Activated CD4-positive, alpha-beta T cell treated with anti-CD3 and anti-CD28 coated beads, Interleukin-2, amount 10 ng/mL, durations not matched to agents 7 days and 5 days (primary cell): ENCODE results near the gene PDE4D. TPM values are rescaled to one million over a fixed set of nuclear protein-coding genes. Genes with fewer than 3 reads are reported as not detected.

ENCODE experiments used
- CTCF ChIA-PET: fragments of 350-600 bp; sonication (Branson Sonifier 250); formaldehyde crosslinking; loops from one replicate; lab custom pipeline; 2021; ENCODE audit warnings: antibody characterized with exemption; lab: Charles Lee
- POLR2A ChIA-PET: fragments of 350-600 bp; sonication (Branson Sonifier 250); formaldehyde crosslinking; loops from one replicate; lab custom pipeline; 2021; ENCODE audit warnings: antibody characterized with exemption; lab: Charles Lee
- DNase-seq: peaks from one replicate; pipeline ENCODE4 v3.0.0-alpha.2; 2020
- H3K27ac Mint-ChIP-seq: one replicate; pipeline ENCODE4 v1.8.0; 2021; ENCODE audit warnings: mild to moderate bottlenecking, moderate library complexity, mixed read lengths
- H3K27me3 Mint-ChIP-seq: one replicate; pipeline ENCODE4 v1.8.0; 2021; ENCODE audit warnings: mixed read lengths
- H3K36me3 Mint-ChIP-seq: one replicate; pipeline ENCODE4 v1.8.0; 2021; ENCODE audit warnings: low read depth, mixed read lengths
- H3K4me1 Mint-ChIP-seq: one replicate; pipeline ENCODE4 v1.8.0; 2021; ENCODE audit warnings: mixed read lengths
- H3K4me3 Mint-ChIP-seq: one replicate; pipeline ENCODE4 v1.8.0; 2021; ENCODE audit warnings: mild to moderate bottlenecking, moderate library complexity, mixed read lengths
- H3K9me3 Mint-ChIP-seq: one replicate; pipeline ENCODE4 v1.8.0; 2021; ENCODE audit warnings: mixed read lengths
- total RNA-seq, 2 experiments: library from RNA; stranded (reverse); gene quantifications; one replicate each; pipeline ENCODE4 v1.2.3, GENCODE V29; 2021

The PDE4D gene
- total RNA-seq, 2 experiments from 2014 or later, result 62.0 to 67.8 TPM

DNA sequence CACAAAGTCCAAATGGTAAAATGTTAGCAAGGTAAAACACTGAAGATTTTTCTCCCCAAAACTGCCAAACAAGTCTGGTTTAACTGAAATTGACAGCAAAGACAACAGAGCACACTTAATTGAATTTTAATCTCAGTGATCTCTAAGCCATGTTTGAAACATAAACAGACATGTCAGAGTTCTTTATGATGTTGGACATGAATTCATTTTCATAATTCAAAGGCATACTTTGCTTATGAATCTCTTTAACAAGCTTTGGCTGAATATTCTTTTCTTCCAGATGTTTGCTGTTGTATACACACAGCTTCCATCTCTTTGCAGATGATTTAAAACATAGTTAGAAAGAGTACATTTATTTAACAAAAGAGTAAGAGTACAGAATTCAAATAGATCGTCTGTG lies 801.6 kb downstream of the PDE4D start:
- Mint-ChIP-seq H3K36me3 (peaks cover 12% of the 10 kb centered on the region), H3K9me3 (peaks cover 8% of the 10 kb centered on the region), H3K4me3 (no peak overlapping the region), H3K27ac (no peak overlapping the region), H3K4me1 (peaks cover 34% of the 10 kb centered on the region), H3K27me3 (peaks cover 11% of the 10 kb centered on the region)
- POLR2A ChIA-PET, result no interaction called here
- CTCF ChIA-PET, result interaction anchor here (1.0 to 1.4 kb wide), 2 partner anchors 13 to 19 kb away, joined by 3 read pairs; no protein-coding TSS in a partner anchor
- DNase-seq, result no peak

DNA sequence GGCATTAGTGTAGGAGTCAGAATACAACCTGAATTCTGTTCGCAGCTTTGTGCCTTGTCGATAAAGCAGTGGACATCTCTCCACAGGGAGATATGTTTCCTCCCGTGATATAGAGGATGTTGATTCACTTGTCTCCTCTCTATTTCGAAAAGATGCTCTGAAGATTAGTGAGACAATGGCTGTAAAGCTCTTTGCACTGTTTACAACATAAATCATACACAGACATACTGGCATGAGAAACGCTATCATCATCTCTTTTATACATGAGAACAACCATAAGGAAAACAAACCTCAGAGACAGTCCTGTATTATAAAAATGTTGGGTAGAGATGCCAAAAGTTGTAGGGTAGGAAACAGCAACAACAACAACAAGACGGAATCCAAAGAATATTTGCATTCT lies 803.2 kb downstream of the PDE4D start:
- no peak overlapping the region for H3K27ac Mint-ChIP-seq
- no peak overlapping the region for H3K4me3 Mint-ChIP-seq
- POLR2A ChIA-PET, result no interaction called here
- DNase-seq, result no peak
- peaks cover 5% of the 10 kb centered on the region for H3K9me3 Mint-ChIP-seq
- peaks cover 7% of the 10 kb centered on the region for H3K36me3 Mint-ChIP-seq
- peaks cover 27% of the 10 kb centered on the region for H3K4me1 Mint-ChIP-seq
- CTCF ChIA-PET, result interaction anchor here (1.0 kb wide), 1 partner anchor 38 kb away, joined by 3 read pairs; no protein-coding TSS in a partner anchor
- peaks cover 19% of the 10 kb centered on the region for H3K27me3 Mint-ChIP-seq

DNA sequence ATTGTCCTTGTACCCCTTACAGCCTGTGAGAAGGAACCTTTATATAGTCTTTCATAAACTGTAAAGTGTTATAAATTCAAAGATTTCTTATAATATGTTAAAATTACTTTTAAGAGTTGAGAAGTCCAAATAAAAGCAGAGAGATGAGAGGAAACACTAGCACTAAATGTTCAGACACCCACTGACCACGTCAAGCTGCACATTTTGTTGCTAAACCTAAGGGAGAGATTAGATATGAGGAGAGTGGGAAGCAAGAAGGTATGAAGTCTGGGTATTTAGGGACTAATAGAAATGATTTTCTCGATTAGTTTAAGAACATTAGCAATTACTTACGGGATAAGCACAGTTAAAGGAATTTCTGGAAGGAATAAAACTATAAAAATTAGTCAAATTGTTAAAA lies 803.8 kb downstream of the PDE4D start:
- POLR2A ChIA-PET, result no interaction called here
- H3K4me1 Mint-ChIP-seq, result peaks cover 25% of the 10 kb centered on the region
- peaks cover 19% of the 10 kb centered on the region for H3K27me3 Mint-ChIP-seq
- no peak overlapping the region for H3K27ac Mint-ChIP-seq
- peaks cover 5% of the 10 kb centered on the region for H3K9me3 Mint-ChIP-seq
- peaks cover 7% of the 10 kb centered on the region for H3K36me3 Mint-ChIP-seq
- CTCF ChIA-PET, result no interaction called here
- no peak for DNase-seq
- H3K4me3 Mint-ChIP-seq, result no peak overlapping the region

DNA sequence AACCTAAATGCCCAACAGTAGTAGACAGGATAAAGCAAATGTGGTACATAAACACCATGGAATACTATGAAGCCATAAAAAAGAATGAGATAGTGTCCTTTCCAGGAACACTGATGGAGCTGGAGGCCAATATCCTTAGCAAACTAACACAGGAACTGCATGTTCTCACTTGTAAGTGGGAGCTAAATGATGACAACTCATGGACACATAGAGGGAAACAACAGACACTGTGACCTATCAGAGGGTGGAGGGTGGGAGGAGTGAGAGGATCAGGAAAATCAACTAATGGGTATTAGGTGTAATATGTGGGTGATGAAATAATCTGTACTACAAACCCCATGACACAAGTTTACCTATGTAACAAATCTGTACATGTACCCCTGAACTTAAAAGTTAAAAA lies 805.0 kb downstream of the PDE4D start:
- Mint-ChIP-seq H3K36me3 (peaks cover 2% of the 10 kb centered on the region), H3K4me1 (peaks cover 16% of the 10 kb centered on the region), H3K4me3 (no peak overlapping the region), H3K9me3 (peaks cover under 1% of the 10 kb centered on the region), H3K27ac (no peak overlapping the region), H3K27me3 (peaks cover 22% of the 10 kb centered on the region)
- ChIA-PET CTCF (no interaction called here), POLR2A (no interaction called here)
- no peak for DNase-seq

DNA sequence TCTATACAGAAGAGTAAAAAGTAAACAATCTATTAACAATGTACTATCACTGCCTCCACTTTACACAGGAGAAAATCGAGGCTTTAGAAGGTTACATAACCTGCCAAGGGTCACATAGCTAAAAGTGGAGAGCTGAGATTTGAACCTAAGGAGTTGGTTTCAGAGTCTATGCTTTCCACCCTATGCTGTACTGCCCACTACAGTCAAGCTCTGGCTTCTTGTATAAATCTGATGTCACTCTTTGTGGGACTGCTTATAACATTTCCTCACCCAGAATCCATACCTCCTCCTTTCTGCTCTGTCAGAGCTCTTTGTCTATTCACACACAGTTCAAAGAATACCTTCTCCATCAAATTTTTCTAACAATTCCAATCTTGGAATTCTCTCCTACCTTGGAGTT lies 807.5 kb downstream of the PDE4D start:
- Mint-ChIP-seq H3K4me1 (peaks cover 2% of the 10 kb centered on the region), H3K27me3 (peaks cover 25% of the 10 kb centered on the region), H3K4me3 (no peak overlapping the region), H3K36me3 (peaks cover 2% of the 10 kb centered on the region), H3K9me3 (no peaks in the 10 kb centered on the region), H3K27ac (no peak overlapping the region)
- ChIA-PET CTCF (interaction anchor here (0.7 to 1.0 kb wide), 3 partner anchors 33 to 52 kb away, joined by 3 to 4 read pairs (median 3); no protein-coding TSS in a partner anchor), POLR2A (no interaction called here)
- DNase-seq, result no peak

DNA sequence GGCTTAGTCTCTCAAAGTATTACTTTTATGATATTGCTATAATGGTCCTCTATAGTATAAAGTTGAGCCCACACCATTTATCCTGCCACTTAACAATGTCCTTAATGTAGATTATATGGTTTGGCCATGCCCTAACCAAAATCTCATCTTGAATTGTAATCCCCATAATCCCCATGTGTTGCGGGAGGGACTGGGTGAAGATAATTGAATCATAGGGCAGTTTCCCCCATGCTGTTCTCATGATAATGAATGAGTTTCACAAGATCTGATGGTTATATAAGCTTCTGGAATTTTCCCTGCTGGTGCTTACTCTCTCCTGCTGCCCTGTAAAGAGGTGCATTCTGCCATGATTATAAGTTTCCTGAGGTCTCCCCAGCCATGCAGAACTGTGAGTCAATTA lies 811.8 kb downstream of the PDE4D start:
- DNase-seq, result no peak
- peaks cover 21% of the 10 kb centered on the region for H3K27me3 Mint-ChIP-seq
- H3K36me3 Mint-ChIP-seq, result no peaks in the 10 kb centered on the region
- no peak overlapping the region for H3K4me3 Mint-ChIP-seq
- H3K4me1 Mint-ChIP-seq, result no peaks in the 10 kb centered on the region
- no peak overlapping the region for H3K27ac Mint-ChIP-seq
- CTCF ChIA-PET, result no interaction called here
- POLR2A ChIA-PET, result no interaction called here
- H3K9me3 Mint-ChIP-seq, result no peaks in the 10 kb centered on the region

DNA sequence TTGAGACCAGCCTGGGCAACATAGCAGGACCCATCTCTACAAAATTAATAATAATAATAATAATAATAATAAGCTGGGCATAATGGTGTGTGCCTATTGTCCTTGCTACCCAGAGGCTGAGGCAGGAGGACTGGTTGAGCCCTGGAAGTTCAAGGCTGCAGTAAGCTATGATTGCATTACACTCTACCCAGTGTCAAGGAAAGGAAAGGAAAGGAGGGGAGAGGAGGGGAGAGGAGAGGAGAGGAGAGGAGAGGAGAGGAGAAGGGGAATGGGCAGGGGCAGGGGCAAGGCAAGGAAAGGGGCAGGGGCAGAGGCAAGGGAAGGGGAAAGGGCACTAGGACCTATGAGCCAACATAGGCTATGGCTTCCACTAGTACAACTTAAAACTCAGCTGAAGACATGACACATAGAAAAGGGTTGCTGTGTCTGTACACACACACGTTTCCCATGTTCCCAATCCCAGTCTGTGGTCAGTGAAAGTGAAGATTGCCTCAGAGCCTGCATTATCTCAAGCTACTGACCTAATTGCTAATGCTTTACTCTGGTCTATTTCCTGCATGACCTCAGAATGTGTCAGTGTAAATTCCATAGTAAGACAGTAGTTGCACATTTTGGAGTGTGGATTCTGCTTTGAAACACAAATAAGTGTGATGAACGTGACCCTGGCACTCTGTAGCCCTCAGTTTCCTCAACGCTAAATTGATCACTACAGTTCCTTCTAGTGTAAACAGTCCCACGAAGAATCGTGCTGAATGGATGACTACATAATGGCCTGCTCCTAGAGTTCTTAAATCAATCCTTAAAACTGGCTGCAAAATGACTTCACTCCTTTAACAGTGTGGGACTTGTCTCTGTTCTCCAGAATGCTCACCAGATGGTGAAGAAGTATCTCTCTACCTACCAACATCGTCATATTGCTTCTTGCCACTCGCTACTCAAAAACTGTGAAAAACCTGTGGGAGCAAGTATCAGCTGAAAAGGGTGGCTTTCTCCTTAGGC lies 813.6 kb downstream of the PDE4D start:
- ChIA-PET POLR2A (no interaction called here), CTCF (interaction anchor here (1.1 kb wide), 2 partner anchors 11 to 13 kb away, joined by 3 to 4 read pairs; no protein-coding TSS in a partner anchor)
- no peaks in the 10 kb centered on the region for H3K36me3 Mint-ChIP-seq
- H3K4me3 Mint-ChIP-seq, result no peak overlapping the region
- no peaks in the 10 kb centered on the region for H3K4me1 Mint-ChIP-seq
- H3K27ac Mint-ChIP-seq, result no peak overlapping the region
- H3K27me3 Mint-ChIP-seq, result peaks cover 15% of the 10 kb centered on the region
- DNase-seq, result no peak
- H3K9me3 Mint-ChIP-seq, result no peaks in the 10 kb centered on the region

DNA sequence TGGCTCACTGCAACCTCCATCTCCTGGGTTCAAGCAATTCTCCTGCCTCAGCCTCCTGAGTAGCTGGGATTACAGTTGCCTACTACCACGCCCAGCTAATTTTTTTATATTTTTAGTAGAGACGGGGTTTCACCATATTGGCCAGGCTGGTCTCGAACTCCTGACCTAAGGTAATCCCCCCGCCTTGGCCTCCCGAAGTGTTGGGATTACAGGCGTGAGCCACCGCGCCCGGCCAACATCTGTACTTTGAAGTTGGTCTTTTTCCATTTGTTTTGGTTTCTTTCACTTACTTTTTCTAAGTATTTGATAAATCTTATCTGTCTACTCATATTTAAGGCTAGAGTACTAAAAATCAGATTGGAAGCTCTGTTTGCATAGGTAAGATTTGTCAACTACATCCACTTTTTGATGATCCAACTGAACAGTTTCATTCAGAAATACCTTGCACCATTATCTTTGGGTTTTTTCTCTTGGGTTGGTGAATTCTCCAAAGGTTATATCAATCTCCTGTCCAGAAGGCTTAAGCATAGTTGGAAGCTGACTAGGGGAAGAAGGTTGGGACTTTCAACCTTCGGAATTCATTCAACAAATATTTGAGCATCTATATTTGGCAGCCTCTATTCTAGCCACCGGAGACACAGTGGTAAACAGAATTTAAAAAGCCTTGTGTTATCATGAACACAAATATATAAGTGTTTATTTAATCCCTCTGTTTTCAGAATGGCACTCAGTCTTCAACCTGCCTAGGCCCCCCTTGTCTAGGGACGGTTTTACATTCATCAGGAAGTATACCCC lies 821.6 kb downstream of the PDE4D start:
- H3K9me3 Mint-ChIP-seq, result no peaks in the 10 kb centered on the region
- CTCF ChIA-PET, result interaction anchor here (1.2 to 1.3 kb wide), 2 partner anchors 11 to 14 kb away, joined by 3 to 5 read pairs; no protein-coding TSS in a partner anchor

DNA sequence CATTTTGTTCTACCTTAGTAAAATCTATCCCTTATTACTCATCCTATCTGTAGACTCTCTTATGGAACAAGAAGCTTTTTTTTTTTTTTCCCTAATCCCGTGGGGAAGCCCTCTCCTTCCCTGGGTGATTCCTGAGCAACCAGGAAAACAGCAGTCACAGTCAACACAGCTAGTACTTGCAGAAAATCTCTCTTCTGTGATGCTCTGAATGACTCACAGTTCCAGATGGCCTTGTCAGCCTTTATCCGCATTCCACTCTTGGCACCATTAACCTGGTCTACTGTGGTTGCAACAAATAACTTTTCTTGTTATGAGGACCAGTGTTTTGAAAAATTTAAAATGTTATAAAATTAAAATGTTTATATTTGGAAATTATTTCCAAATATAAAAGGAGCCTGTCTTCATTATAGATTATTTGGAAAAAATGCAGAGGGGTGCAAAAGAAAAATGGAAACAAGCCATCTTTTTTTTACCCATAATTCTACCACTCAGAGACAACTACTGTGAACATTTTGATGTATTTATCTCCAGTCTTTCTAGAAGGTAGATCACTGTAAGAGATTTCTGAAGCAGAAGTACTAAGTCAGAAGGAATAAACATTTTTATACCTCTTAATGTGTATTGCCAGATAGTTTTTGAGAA lies 824.0 kb downstream of the PDE4D start:
- Mint-ChIP-seq H3K9me3 (peaks cover 3% of the 10 kb centered on the region), H3K27ac (no peak overlapping the region), H3K27me3 (peaks cover 3% of the 10 kb centered on the region), H3K4me1 (no peaks in the 10 kb centered on the region), H3K4me3 (no peak overlapping the region), H3K36me3 (peaks cover 5% of the 10 kb centered on the region)
- DNase-seq, result no peak
- ChIA-PET CTCF (no interaction called here), POLR2A (no interaction called here)

More for the DNA sequence above, 821.6 kb downstream of the PDE4D start:
- DNase-seq, result no peak
- H3K36me3 Mint-ChIP-seq, result peaks cover 5% of the 10 kb centered on the region
- POLR2A ChIA-PET, result no interaction called here
- peaks cover 5% of the 10 kb centered on the region for H3K27me3 Mint-ChIP-seq
- no peak overlapping the region for H3K4me3 Mint-ChIP-seq
- H3K4me1 Mint-ChIP-seq, result no peaks in the 10 kb centered on the region
- no peak overlapping the region for H3K27ac Mint-ChIP-seq

DNA sequence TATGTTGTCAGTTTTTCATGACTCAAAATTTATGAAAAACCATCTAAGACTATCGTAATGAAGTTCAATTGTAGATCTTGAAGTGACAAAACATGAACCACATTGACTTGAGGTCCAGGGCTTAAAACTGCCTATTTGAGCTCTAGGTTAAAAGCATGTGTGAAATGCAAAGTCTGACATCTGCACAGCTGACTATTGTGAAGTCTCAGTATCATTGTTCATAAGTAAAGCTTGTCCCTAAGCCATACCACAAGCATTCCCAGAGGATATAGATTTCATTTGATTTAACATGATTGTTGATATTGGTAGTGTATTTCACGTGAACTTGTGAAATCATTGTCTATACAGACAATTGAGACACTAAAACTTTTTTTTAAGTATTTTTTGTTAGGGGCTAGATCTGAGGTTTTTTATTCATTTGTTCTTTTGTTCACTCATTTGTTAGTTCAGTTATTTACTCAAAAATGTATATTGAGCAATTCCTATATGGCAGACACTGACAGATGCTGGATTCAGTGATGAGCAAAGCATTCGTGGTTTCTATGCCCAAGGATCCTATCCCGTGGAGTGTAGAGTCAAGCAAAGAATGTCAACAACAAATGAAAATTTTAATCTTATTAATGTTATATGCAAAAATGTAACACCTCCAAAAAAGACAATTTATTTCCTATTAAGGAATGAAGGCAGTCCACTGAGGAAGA lies 825.4 kb downstream of the PDE4D start:
- no peak for DNase-seq
- Mint-ChIP-seq H3K27ac (no peak overlapping the region), H3K4me3 (no peak overlapping the region), H3K27me3 (peaks cover 3% of the 10 kb centered on the region), H3K36me3 (peaks cover 5% of the 10 kb centered on the region), H3K4me1 (no peaks in the 10 kb centered on the region), H3K9me3 (peaks cover 3% of the 10 kb centered on the region)
- ChIA-PET CTCF (interaction anchor here (1.0 to 1.1 kb wide), 2 partner anchors 11 to 12 kb away, joined by 3 to 4 read pairs; no protein-coding TSS in a partner anchor), POLR2A (no interaction called here)

DNA sequence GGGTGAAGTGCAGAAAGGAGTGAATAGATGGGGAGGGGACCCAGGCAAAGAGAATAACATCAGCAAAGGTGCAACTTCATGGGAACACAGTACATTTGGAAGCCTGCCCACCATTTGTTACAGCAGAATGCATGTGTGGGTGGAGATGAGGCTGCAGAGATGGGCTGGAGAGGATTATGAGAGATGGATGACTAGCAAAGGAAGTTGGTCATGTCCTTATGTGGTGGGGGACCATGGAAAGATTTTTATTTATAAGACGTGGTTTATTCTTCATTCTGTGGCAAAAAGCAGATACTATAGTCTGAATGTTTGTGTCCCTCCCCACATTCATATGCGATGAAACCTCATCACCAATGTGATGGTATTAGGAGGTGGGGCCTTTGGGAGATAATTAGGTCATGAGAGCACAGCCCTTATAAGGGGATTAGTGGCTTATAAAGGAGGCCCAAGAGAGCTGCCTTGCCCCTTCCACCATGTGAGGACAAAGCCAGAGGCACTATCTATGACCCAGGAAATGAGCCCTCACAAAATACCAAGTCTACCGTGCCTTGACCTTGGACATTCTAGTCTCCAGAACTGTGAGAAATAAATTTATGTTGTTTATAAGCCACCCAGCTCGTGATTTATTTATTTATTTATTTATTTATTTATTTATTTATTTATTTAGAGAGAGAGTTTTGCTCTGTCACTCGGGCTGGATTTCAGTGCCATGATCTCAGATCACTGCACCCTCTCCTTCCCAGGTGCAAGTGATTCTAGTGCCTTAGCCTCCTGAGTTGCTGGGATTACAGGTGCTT lies 827.0 kb downstream of the PDE4D start:
- Mint-ChIP-seq H3K4me1 (no peaks in the 10 kb centered on the region), H3K27ac (no peak overlapping the region), H3K4me3 (no peak overlapping the region), H3K9me3 (peaks cover 3% of the 10 kb centered on the region), H3K36me3 (no peaks in the 10 kb centered on the region), H3K27me3 (peaks cover 5% of the 10 kb centered on the region)
- no peak for DNase-seq
- ChIA-PET POLR2A (no interaction called here), CTCF (interaction anchor here (0.7 kb wide), 1 partner anchor 49 kb away, joined by 3 read pairs; no protein-coding TSS in a partner anchor)
